ENCODE results near the gene APOA1.

APOA1 gene

GRCh38 chr11:116832350-116833290 lies 4.8 kb downstream of the APOA1 start:
- peaks cover 21% of the 10 kb centered on the region for H3K27me3 Mint-ChIP-seq (ENCODE audit: low read depth, poor library complexity)
- no peak overlapping the region for H3K4me3 Mint-ChIP-seq
- TF ChIP-seq CTCF (IDR thresholded peaks at IDR 0.05), result no peak
- H3K9me3 Mint-ChIP-seq, result no peaks in the 10 kb centered on the region
- DNase-seq, result no peak
- H3K27ac Mint-ChIP-seq, result no peak overlapping the region
- H3K4me1 Mint-ChIP-seq, result peaks cover 43% of the 10 kb centered on the region
- no peaks in the 10 kb centered on the region for H3K36me3 Mint-ChIP-seq (ENCODE audit: low read depth)

- Mint-ChIP-seq H3K9me3 (no peaks in the 10 kb centered on the region), H3K27ac (no peak overlapping the region), H3K27me3 (ENCODE audit: low read depth, poor library complexity) (peaks cover 21% of the 10 kb centered on the region), H3K36me3 (ENCODE audit: low read depth) (no peaks in the 10 kb centered on the region), H3K4me1 (peaks cover 38% of the 10 kb centered on the region), H3K4me3 (no peak overlapping the region)
- DNase-seq, result no peak
- no peak for TF ChIP-seq CTCF (IDR thresholded peaks at IDR 0.05)
These were observed 5.6 kb downstream of the APOA1 start for GRCh38 chr11:116831790-116832349.

- H3K27me3 Mint-ChIP-seq (ENCODE audit: low read depth, poor library complexity), result peaks cover 20% of the 10 kb centered on the region
- TF ChIP-seq CTCF (IDR thresholded peaks at IDR 0.05), result no peak
- H3K27ac Mint-ChIP-seq, result no peak overlapping the region
- DNase-seq, result no peak
- H3K4me1 Mint-ChIP-seq, result peaks cover 40% of the 10 kb centered on the region
- no peaks in the 10 kb centered on the region for H3K36me3 Mint-ChIP-seq (ENCODE audit: low read depth)
- no peaks in the 10 kb centered on the region for H3K9me3 Mint-ChIP-seq
- no peak overlapping the region for H3K4me3 Mint-ChIP-seq
These were observed 7.1 kb downstream of the APOA1 start for GRCh38 chr11:116830184-116830912.

GRCh38 chr11:116829525-116830183 lies 7.8 kb downstream of the APOA1 start, which contains the start of gene APOC3:
Gene APOC3 (plus strand): TSS chr11:116829907. CDS start chr11:116830583, 676 bp downstream.
- TF ChIP-seq CTCF (IDR thresholded peaks at IDR 0.05), result no peak

GRCh38 chr11:116828632-116829524 lies 8.5 kb downstream of the APOA1 start:
- TF ChIP-seq CTCF (IDR thresholded peaks at IDR 0.05), result no peak
- no peak for DNase-seq
- Mint-ChIP-seq H3K4me3 (no peak overlapping the region), H3K27ac (peak overlapping the region; percentile 78), H3K27me3 (ENCODE audit: low read depth, poor library complexity) (peaks cover 14% of the 10 kb centered on the region), H3K9me3 (no peaks in the 10 kb centered on the region), H3K4me1 (peaks cover 27% of the 10 kb centered on the region), H3K36me3 (ENCODE audit: low read depth) (no peaks in the 10 kb centered on the region)

More at GRCh38 chr11:116829525-116830183, 7.8 kb downstream of the APOA1 start, which contains the start of gene APOC3:
- Mint-ChIP-seq H3K27ac (no peak within 1 kb of the TSS), H3K27me3 (ENCODE audit: low read depth, poor library complexity) (peaks cover 14% of the 10 kb centered on the region), H3K9me3 (no peaks in the 10 kb centered on the region), H3K4me3 (no peak within 1 kb of the TSS), H3K4me1 (peaks cover 33% of the 10 kb centered on the region), H3K36me3 (ENCODE audit: low read depth) (no peaks in the 10 kb centered on the region)
- DNase-seq, result no peak

Measured in nephron progenitor cell (in vitro differentiated cells).